Activated B cell treated with CpG ODN at 0.5 μM for 24 hours (primary cell): Measurements from ENCODE around the gene PEA15. TPM values are rescaled to one million over a fixed set of nuclear protein-coding genes. Genes with fewer than 3 reads are reported as not detected.

Source experiments
- ATAC-seq: fragments of 200-7000 bp; cut with Tn5 transposase; one replicate; pipeline ENCODE4 v1.10.0; 2021; ENCODE audit warnings: low read depth, mild to moderate bottlenecking, moderate library complexity
- CTCF ChIA-PET: fragments of 350-600 bp; sonication (Branson Sonifier 250); formaldehyde crosslinking; loops from one replicate; lab custom pipeline; 2021; ENCODE audit warnings: antibody characterized with exemption; lab: Charles Lee
- POLR2A ChIA-PET: fragments of 350-600 bp; sonication (Branson Sonifier 250); formaldehyde crosslinking; loops from one replicate; lab custom pipeline; 2021; ENCODE audit warnings: antibody characterized with exemption; lab: Charles Lee
- DNase-seq: peaks from one replicate; pipeline ENCODE4 v3.0.0; 2022
- H3K27ac Mint-ChIP-seq: one replicate; pipeline ENCODE4 v1.8.0; 2020; ENCODE audit warnings: mixed read lengths
- H3K27me3 Mint-ChIP-seq: one replicate; pipeline ENCODE4 v1.8.0; 2021; ENCODE audit warnings: mixed read lengths
- H3K36me3 Mint-ChIP-seq: one replicate; pipeline ENCODE4 v1.8.0; 2021; ENCODE audit warnings: low read depth, mixed read lengths
- H3K4me1 Mint-ChIP-seq: one replicate; pipeline ENCODE4 v1.8.0; 2021; ENCODE audit warnings: mixed read lengths
- H3K4me3 Mint-ChIP-seq: one replicate; pipeline ENCODE4 v1.8.0; 2020; ENCODE audit warnings: mild to moderate bottlenecking, mixed read lengths
- H3K9me3 Mint-ChIP-seq: one replicate; pipeline ENCODE4 v1.8.0; 2020; ENCODE audit warnings: mixed read lengths
- CTCF ChIP-seq: fragments of 200-600 bp; IDR thresholded peaks from one replicate; pipeline ENCODE4 v1.8.0; 2022; ENCODE audit warnings: antibody characterized with exemption, mild to moderate bottlenecking
- intact Hi-C: fragments of 100-400 bp; cut with micrococcal nuclease; formaldehyde crosslinking; loops from one replicate; pipeline ENCODE4 v1.15.1; 2024
- total RNA-seq: library from RNA; stranded (reverse); gene quantifications from 2 replicates; pipeline ENCODE4 v1.2.3, GENCODE V29; 2022

PEA15 gene
- total RNA-seq, 1 donor from 2014 or later, result 107 TPM

DNA sequence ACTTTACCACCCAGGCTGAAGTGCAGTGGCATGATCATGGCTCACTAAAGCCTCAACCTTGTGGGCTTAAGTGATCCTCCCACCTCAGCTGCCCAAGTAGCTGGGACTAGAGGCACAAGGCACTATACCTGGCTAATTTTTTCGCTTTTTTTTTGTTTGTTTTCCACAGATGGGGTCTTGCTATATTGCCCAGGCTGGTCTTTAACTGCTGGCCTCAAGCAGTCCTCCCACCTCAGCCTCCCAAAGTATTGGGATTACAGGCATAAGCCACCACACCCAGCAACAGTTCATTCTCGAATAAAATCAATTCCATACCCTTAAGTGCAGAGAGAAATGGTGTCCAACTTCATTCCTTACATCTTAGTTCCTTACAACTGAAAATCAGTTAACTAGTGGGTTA is 32.4 kb downstream of the PEA15 start:
- DNase-seq, result no peak
- Mint-ChIP-seq H3K27ac (no peak overlapping the region), H3K9me3 (no peaks in the 10 kb centered on the region), H3K4me3 (no peak overlapping the region), H3K27me3 (no peaks in the 10 kb centered on the region), H3K4me1 (peaks cover 11% of the 10 kb centered on the region), H3K36me3 (peaks cover 83% of the 10 kb centered on the region)
- no peak for TF ChIP-seq CTCF
- no peak for ATAC-seq
- intact Hi-C loops, result no loop called here
- CTCF ChIA-PET, result interaction anchor here (1.0 kb wide), 1 partner anchor 53 kb away, joined by 3 read pairs; no protein-coding TSS in a partner anchor
- POLR2A ChIA-PET, result no interaction called here

- H3K4me1 Mint-ChIP-seq, result peaks cover 11% of the 10 kb centered on the region
- H3K4me3 Mint-ChIP-seq, result no peak overlapping the region
- ATAC-seq, result no peak
- peaks cover 82% of the 10 kb centered on the region for H3K36me3 Mint-ChIP-seq
- POLR2A ChIA-PET, result interaction anchor here (1.6 kb wide), 1 partner anchor 46 kb away, joined by 3 read pairs; the partner anchor contains the start of gene PEX19
- H3K9me3 Mint-ChIP-seq, result no peaks in the 10 kb centered on the region
- no peak for TF ChIP-seq CTCF
- no peaks in the 10 kb centered on the region for H3K27me3 Mint-ChIP-seq
- H3K27ac Mint-ChIP-seq, result no peak overlapping the region
- intact Hi-C loops, result no loop called here
- DNase-seq, result no peak
- CTCF ChIA-PET, result interaction anchor here (1.0 to 3.6 kb wide), 3 partner anchors 14 to 137 kb away, joined by 3 to 15 read pairs (median 3); no protein-coding TSS in a partner anchor
Observed at GRCh38 chr1:160238408-160238807, 33.2 kb downstream of the PEA15 start.

DNA sequence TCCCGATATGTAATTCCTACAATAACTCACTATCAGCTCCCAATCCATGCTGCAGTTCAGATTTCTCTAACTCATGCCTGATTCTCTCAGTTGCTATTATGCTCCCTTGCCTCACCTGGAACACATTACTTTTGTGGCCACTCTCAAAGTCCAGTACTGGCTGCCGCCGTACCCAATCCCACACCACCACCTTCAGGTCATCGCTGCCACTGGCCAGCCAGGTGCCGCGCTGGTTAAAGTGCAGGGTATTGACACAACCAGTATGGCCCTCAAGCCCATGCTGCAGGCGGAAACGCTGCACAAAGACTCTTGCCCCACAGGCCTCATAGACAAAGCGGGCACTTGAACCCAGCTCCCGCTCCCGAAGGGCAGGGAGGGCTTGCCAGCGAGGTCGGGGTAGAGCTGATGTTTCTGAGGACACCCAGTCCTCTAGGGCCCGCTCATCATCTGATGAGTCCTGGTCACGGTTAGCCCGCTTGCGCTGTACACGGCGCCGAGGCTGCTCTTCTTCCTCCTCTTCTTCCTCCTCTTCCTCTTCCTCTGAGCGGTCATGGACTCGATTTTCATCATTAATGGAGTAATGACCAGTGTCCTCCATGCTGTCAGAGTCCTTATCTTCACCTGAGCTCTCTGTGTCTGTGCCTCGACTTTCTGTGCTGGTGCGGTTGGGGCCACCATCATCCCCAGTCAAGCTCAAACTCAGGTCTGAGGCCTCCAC is 34.6 kb downstream of the PEA15 start:
- TF ChIP-seq CTCF, result no peak
- H3K27me3 Mint-ChIP-seq, result no peaks in the 10 kb centered on the region
- DNase-seq, result no peak
- CTCF ChIA-PET, result interaction anchor here (1.2 to 3.6 kb wide), 2 partner anchors 12 to 47 kb away, joined by 3 to 15 read pairs; no protein-coding TSS in a partner anchor
- peaks cover 77% of the 10 kb centered on the region for H3K36me3 Mint-ChIP-seq
- intact Hi-C loops, result no loop called here
- H3K27ac Mint-ChIP-seq, result no peak overlapping the region
- no peak for ATAC-seq
- no peak overlapping the region for H3K4me3 Mint-ChIP-seq
- POLR2A ChIA-PET, result interaction anchor here (0.6 to 1.9 kb wide), 3 partner anchors 23 to 45 kb away, joined by 3 to 6 read pairs (median 3); partner anchors contain the start of genes DCAF8 and PEX19
- no peaks in the 10 kb centered on the region for H3K9me3 Mint-ChIP-seq
- H3K4me1 Mint-ChIP-seq, result peaks cover 11% of the 10 kb centered on the region

DNA sequence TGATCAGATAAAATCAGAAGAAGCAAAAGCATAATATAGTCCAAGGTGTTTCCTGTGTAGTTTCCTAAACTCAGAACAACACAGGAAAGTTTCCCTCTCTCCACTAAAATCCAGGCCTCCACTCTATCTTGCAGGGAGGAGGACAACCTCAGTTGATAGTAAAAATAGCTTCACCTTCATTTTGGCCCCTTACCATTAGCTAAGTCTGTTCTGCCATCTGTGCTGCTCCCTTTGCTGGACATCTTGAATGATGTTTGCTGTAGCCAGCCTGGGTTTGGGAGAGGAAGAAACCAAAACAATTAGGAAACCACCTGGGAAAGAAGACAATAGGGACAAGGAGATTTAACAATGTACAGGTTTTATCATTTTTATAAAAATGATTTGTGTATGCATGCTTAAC is 38.6 kb downstream of the PEA15 start:
- H3K27me3 Mint-ChIP-seq, result no peaks in the 10 kb centered on the region
- ATAC-seq (no peak), DNase-seq (no peak)
- H3K4me1 Mint-ChIP-seq, result no peaks in the 10 kb centered on the region
- no peak for TF ChIP-seq CTCF
- H3K4me3 Mint-ChIP-seq, result no peak overlapping the region
- H3K27ac Mint-ChIP-seq, result no peak overlapping the region
- peaks cover 49% of the 10 kb centered on the region for H3K36me3 Mint-ChIP-seq
- POLR2A ChIA-PET, result interaction anchor here (0.5 to 0.7 kb wide), 3 partner anchors 41 to 153 kb away, joined by 3 to 5 read pairs (median 3); partner anchors contain the start of gene PEX19
- CTCF ChIA-PET, result interaction anchor here (0.9 to 1.9 kb wide), 3 partner anchors 8 to 48 kb away, joined by 4 to 18 read pairs (median 10); no protein-coding TSS in a partner anchor
- intact Hi-C loops, result no loop called here
- no peaks in the 10 kb centered on the region for H3K9me3 Mint-ChIP-seq

- no peaks in the 10 kb centered on the region for H3K4me1 Mint-ChIP-seq
- no peaks in the 10 kb centered on the region for H3K9me3 Mint-ChIP-seq
- POLR2A ChIA-PET, result interaction anchor here (0.5 kb wide), 1 partner anchor 80 kb away, joined by 3 read pairs; no protein-coding TSS in a partner anchor
- H3K4me3 Mint-ChIP-seq, result no peak overlapping the region
- no peak for DNase-seq
- no peak overlapping the region for H3K27ac Mint-ChIP-seq
- peaks cover 44% of the 10 kb centered on the region for H3K36me3 Mint-ChIP-seq
- no peak for TF ChIP-seq CTCF
- intact Hi-C loops, result no loop called here
- no peaks in the 10 kb centered on the region for H3K27me3 Mint-ChIP-seq
- CTCF ChIA-PET, result interaction anchor here (0.9 to 1.9 kb wide), 3 partner anchors 8 to 47 kb away, joined by 4 to 18 read pairs (median 10); no protein-coding TSS in a partner anchor
- ATAC-seq, result no peak
Observed at GRCh38 chr1:160244209-160244608, 39.0 kb downstream of the PEA15 start.
